ENCODE data around the gene SLC6A9. TPM values are rescaled to one million over a fixed set of nuclear protein-coding genes. Genes with fewer than 3 reads are reported as not detected.

The SLC6A9 gene
- total RNA-seq, 1 experiment from 2014 or later, result 9.2 TPM

DNA sequence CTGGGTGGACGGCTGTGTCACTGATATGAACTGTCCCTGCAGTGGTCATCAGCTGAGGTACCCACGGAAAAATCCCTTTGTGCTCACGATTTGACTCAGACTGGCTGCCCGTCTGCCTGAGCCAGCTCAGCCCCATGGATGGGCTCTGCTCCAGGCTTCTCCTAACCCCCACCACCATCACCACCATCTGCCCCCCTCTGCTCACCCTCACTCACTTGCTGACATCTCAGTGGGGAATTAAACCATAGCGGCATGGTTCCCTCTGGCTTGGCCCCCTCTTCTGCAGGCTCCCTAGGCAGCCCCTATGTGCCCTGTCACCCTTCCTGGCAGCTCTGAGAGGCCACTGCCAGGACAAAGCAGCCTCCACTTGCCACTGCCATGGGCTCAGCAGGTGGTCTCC lies 17.3 kb downstream of the SLC6A9 start:
- BruUV-seq (replicated peaks), result no TSS peak
- CTCF ChIA-PET, result interaction anchor here (0.6 to 1.7 kb wide), 2 partner anchors 9 to 18 kb away, joined by 3 to 4 read pairs; no protein-coding TSS in a partner anchor

GRCh38 chr1:44012941-44013609 lies 18.2 kb downstream of the SLC6A9 start:
- ATAC-seq (no peak), DNase-seq (ENCODE audit: low read depth, low spot score) (no peak)
- in situ Hi-C loops (cut with HindIII; ENCODE audit: low pct_unique_long_range_greater_than_20kb, low sequenced_read_pairs) (no loop called here), intact Hi-C loops (cut with micrococcal nuclease; ENCODE audit: unreplicated experiment) (no loop called here)
- POLR2A ChIA-PET, result no interaction called here
- TF ChIP-seq POLR2AphosphoS5 (IDR thresholded peaks at IDR 0.05; ENCODE audit: low read depth, low read length), result no peak
- no peak for TF ChIP-seq TCF7L2 (IDR thresholded peaks at IDR 0.05; ENCODE audit: low read depth, low read length)
- TF ChIP-seq SIN3A (IDR thresholded peaks at IDR 0.05; ENCODE audit: borderline replicate concordance, insufficient read depth, low read depth, low read length), result no peak
- no peak for TF ChIP-seq CTCF (IDR thresholded peaks at IDR 0.05)
- no peak for TF ChIP-seq REST (IDR thresholded peaks at IDR 0.05; ENCODE audit: insufficient read depth in 1 of 2, low read depth in 2 of 2, low read length in 1 of 2)
- no TSS peak for BruUV-seq (replicated peaks)
- CTCF ChIA-PET, result interaction anchor here (0.6 to 1.7 kb wide), 2 partner anchors 8 to 17 kb away, joined by 3 to 4 read pairs; no protein-coding TSS in a partner anchor
- Histone ChIP-seq H3K9me3 (ENCODE audit: control insufficient read depth, insufficient read depth, low read depth, low read length) (no peaks in the 10 kb centered on the region), H3K27ac (ENCODE audit: low read length) (no peak overlapping the region), H3K36me3 (ENCODE audit: control insufficient read depth, insufficient read depth, low read length) (no peaks in the 10 kb centered on the region), H3K27me3 (ENCODE audit: control insufficient read depth, insufficient read depth, low read length) (no peaks in the 10 kb centered on the region), H3K4me1 (ENCODE audit: control insufficient read depth, insufficient read depth, low read length) (no peaks in the 10 kb centered on the region), H3K4me3 (ENCODE audit: low read depth in 2 of 2, low read length in 2 of 2) (no peak overlapping the region)

More for the DNA sequence above, 17.3 kb downstream of the SLC6A9 start:
- in situ Hi-C loops (cut with HindIII; ENCODE audit: low pct_unique_long_range_greater_than_20kb, low sequenced_read_pairs), result no loop called here
- POLR2A ChIA-PET, result no interaction called here
- TF ChIP-seq CTCF (IDR thresholded peaks at IDR 0.05), result no peak
- no peak for TF ChIP-seq REST (IDR thresholded peaks at IDR 0.05; ENCODE audit: insufficient read depth in 1 of 2, low read depth in 2 of 2, low read length in 1 of 2)
- TF ChIP-seq SIN3A (IDR thresholded peaks at IDR 0.05; ENCODE audit: borderline replicate concordance, insufficient read depth, low read depth, low read length), result no peak
- TF ChIP-seq POLR2AphosphoS5 (IDR thresholded peaks at IDR 0.05; ENCODE audit: low read depth, low read length), result no peak
- TF ChIP-seq TCF7L2 (IDR thresholded peaks at IDR 0.05; ENCODE audit: low read depth, low read length), result no peak
- Histone ChIP-seq H3K27me3 (ENCODE audit: control insufficient read depth, insufficient read depth, low read length) (no peaks in the 10 kb centered on the region), H3K36me3 (ENCODE audit: control insufficient read depth, insufficient read depth, low read length) (no peaks in the 10 kb centered on the region), H3K9me3 (ENCODE audit: control insufficient read depth, insufficient read depth, low read depth, low read length) (no peaks in the 10 kb centered on the region), H3K4me1 (ENCODE audit: control insufficient read depth, insufficient read depth, low read length) (no peaks in the 10 kb centered on the region), H3K4me3 (ENCODE audit: low read depth in 2 of 2, low read length in 2 of 2) (no peak overlapping the region), H3K27ac (ENCODE audit: low read length) (no peak overlapping the region)
- ATAC-seq (no peak), DNase-seq (ENCODE audit: low read depth, low spot score) (no peak)
- intact Hi-C loops (cut with micrococcal nuclease; ENCODE audit: unreplicated experiment), result no loop called here

Measured in Panc1 (cell line).